Adipocyte (in vitro differentiated cells): ENCODE results near the gene TMEM178A.

Experiments used
- DNase-seq: peaks from one replicate; pipeline ENCODE4 v3.0.0-alpha.2; 2015; ENCODE audit warnings: low read depth
- H3K27me3 ChIP-seq: replicated peaks from 2 replicates; pipeline ENCODE4 v1.7.0; 2013; ENCODE audit warnings: mild to moderate bottlenecking, low read length, moderate library complexity; ENCODE audit not compliant: control insufficient read depth, insufficient read depth
- H3K36me3 ChIP-seq: 2 replicates; pipeline ENCODE4 v1.7.0; 2013; ENCODE audit warnings: low read length, mild to moderate bottlenecking, moderate library complexity; ENCODE audit not compliant: control insufficient read depth, insufficient read depth, severe bottlenecking
- H3K4me1 ChIP-seq: 2 replicates; pipeline ENCODE4 v1.7.0; 2013; ENCODE audit warnings: mild to moderate bottlenecking, low read length, moderate library complexity; ENCODE audit not compliant: control insufficient read depth, insufficient read depth
- H3K4me3 ChIP-seq: 2 replicates; pipeline ENCODE4 v1.7.0; 2013; ENCODE audit warnings: mild to moderate bottlenecking, low read length, moderate library complexity
- H3K9ac ChIP-seq: 2 replicates; pipeline ENCODE4 v1.7.0; 2013; ENCODE audit warnings: mild to moderate bottlenecking, low read length, moderate library complexity
- H3K9me3 ChIP-seq: 2 replicates; pipeline ENCODE4 v1.7.0; 2013; ENCODE audit warnings: mild to moderate bottlenecking, low read length, moderate library complexity; ENCODE audit not compliant: control insufficient read depth

Gene TMEM178A

GRCh38 chr2:39663187-39663930 is 2.4 kb upstream of the TMEM178A start:
- no peak for DNase-seq
- Histone ChIP-seq H3K27me3 (peaks cover 24% of the 10 kb centered on the region), H3K4me1 (peaks cover 11% of the 10 kb centered on the region), H3K36me3 (no peaks in the 10 kb centered on the region), H3K9ac (no peak overlapping the region), H3K9me3 (peaks cover 7% of the 10 kb centered on the region), H3K4me3 (no peak overlapping the region)

- Histone ChIP-seq H3K9ac (no peak overlapping the region), H3K27me3 (peaks cover 34% of the 10 kb centered on the region), H3K4me3 (no peak overlapping the region), H3K4me1 (peaks cover 11% of the 10 kb centered on the region), H3K9me3 (peaks cover 7% of the 10 kb centered on the region), H3K36me3 (no peaks in the 10 kb centered on the region)
- DNase-seq = no peak
Measured at GRCh38 chr2:39664232-39664887, 1.4 kb upstream of the TMEM178A start.

- Histone ChIP-seq H3K4me3 (no peak overlapping the region), H3K9me3 (peaks cover 7% of the 10 kb centered on the region), H3K27me3 (peaks cover 40% of the 10 kb centered on the region), H3K36me3 (no peaks in the 10 kb centered on the region), H3K9ac (no peak overlapping the region), H3K4me1 (peaks cover 9% of the 10 kb centered on the region)
- no peak for DNase-seq
Measured at GRCh38 chr2:39664888-39665591, 677 bp upstream of the TMEM178A start.

GRCh38 chr2:39666491-39667101 is 879 bp downstream of the TMEM178A start:
- peaks cover 7% of the 10 kb centered on the region for H3K9me3 ChIP-seq
- no peak overlapping the region for H3K9ac ChIP-seq
- peaks cover 7% of the 10 kb centered on the region for H3K4me1 ChIP-seq
- no peak for DNase-seq
- H3K4me3 ChIP-seq = peak overlapping the region; percentile 74
- no peaks in the 10 kb centered on the region for H3K36me3 ChIP-seq
- H3K27me3 ChIP-seq = peaks cover 52% of the 10 kb centered on the region

- Histone ChIP-seq H3K9me3 (peaks cover 7% of the 10 kb centered on the region), H3K36me3 (no peaks in the 10 kb centered on the region), H3K4me1 (peaks cover 5% of the 10 kb centered on the region), H3K27me3 (peaks cover 58% of the 10 kb centered on the region), H3K9ac (no peak overlapping the region), H3K4me3 (no peak overlapping the region)
- no peak for DNase-seq
Measured at GRCh38 chr2:39667104-39667885, 1.6 kb downstream of the TMEM178A start.

GRCh38 chr2:39667886-39668276 is 2.2 kb downstream of the TMEM178A start:
- no peak for DNase-seq

GRCh38 chr2:39668576-39669080 is 2.9 kb downstream of the TMEM178A start:
- Histone ChIP-seq H3K4me1 (peaks cover 5% of the 10 kb centered on the region), H3K36me3 (no peaks in the 10 kb centered on the region), H3K27me3 (peaks cover 58% of the 10 kb centered on the region), H3K9ac (no peak overlapping the region), H3K9me3 (peaks cover 7% of the 10 kb centered on the region), H3K4me3 (no peak overlapping the region)
- DNase-seq = no peak

More at GRCh38 chr2:39667886-39668276, 2.2 kb downstream of the TMEM178A start:
- no peak overlapping the region for H3K9ac ChIP-seq
- H3K27me3 ChIP-seq = peaks cover 58% of the 10 kb centered on the region
- H3K4me3 ChIP-seq = no peak overlapping the region
- H3K9me3 ChIP-seq = peaks cover 7% of the 10 kb centered on the region
- no peaks in the 10 kb centered on the region for H3K36me3 ChIP-seq
- H3K4me1 ChIP-seq = peaks cover 5% of the 10 kb centered on the region

- no peak for DNase-seq
- H3K9ac ChIP-seq = no peak overlapping the region
- no peak overlapping the region for H3K4me3 ChIP-seq
- H3K4me1 ChIP-seq = peaks cover 2% of the 10 kb centered on the region
- H3K27me3 ChIP-seq = peaks cover 54% of the 10 kb centered on the region
- H3K36me3 ChIP-seq = no peaks in the 10 kb centered on the region
- H3K9me3 ChIP-seq = peaks cover 7% of the 10 kb centered on the region
Measured at GRCh38 chr2:39671604-39672003, 5.9 kb downstream of the TMEM178A start.

GRCh38 chr2:39673018-39673417 is 7.3 kb downstream of the TMEM178A start:
- no peaks in the 10 kb centered on the region for H3K36me3 ChIP-seq
- peaks cover 40% of the 10 kb centered on the region for H3K27me3 ChIP-seq
- no peak overlapping the region for H3K9ac ChIP-seq
- H3K4me3 ChIP-seq = no peak overlapping the region
- peaks cover 5% of the 10 kb centered on the region for H3K9me3 ChIP-seq
- DNase-seq = no peak
- no peaks in the 10 kb centered on the region for H3K4me1 ChIP-seq

GRCh38 chr2:39676342-39676741 is 10.6 kb downstream of the TMEM178A start:
- Histone ChIP-seq H3K27me3 (peaks cover 11% of the 10 kb centered on the region), H3K4me3 (no peak overlapping the region), H3K36me3 (no peaks in the 10 kb centered on the region), H3K9ac (no peak overlapping the region), H3K4me1 (no peaks in the 10 kb centered on the region), H3K9me3 (peaks cover 13% of the 10 kb centered on the region)
- no peak for DNase-seq
